Endothelial cell (in vitro differentiated cells): ENCODE results near the gene IFRD2. TPM values are rescaled to one million over a fixed set of nuclear protein-coding genes. Genes with fewer than 3 reads are reported as not detected.

Experiments
- DNase-seq: peaks from one replicate; pipeline ENCODE4 v3.0.0; 2021; ENCODE audit warnings: low spot score
- H3K27ac Mint-ChIP-seq: one replicate; pipeline ENCODE4 v1.8.0; 2021; ENCODE audit warnings: mixed read lengths, inconsistent platforms; ENCODE audit not compliant: unreplicated experiment
- H3K27me3 Mint-ChIP-seq: one replicate; pipeline ENCODE4 v1.8.0; 2021; ENCODE audit warnings: mild to moderate bottlenecking, moderate library complexity, mixed read lengths, inconsistent platforms; ENCODE audit not compliant: unreplicated experiment
- H3K36me3 Mint-ChIP-seq: one replicate; pipeline ENCODE4 v1.8.0; 2021; ENCODE audit warnings: mild to moderate bottlenecking, low read depth, mixed read lengths, inconsistent platforms; ENCODE audit not compliant: unreplicated experiment
- H3K4me1 Mint-ChIP-seq: one replicate; pipeline ENCODE4 v1.8.0; 2021; ENCODE audit warnings: mild to moderate bottlenecking, mixed read lengths, inconsistent platforms; ENCODE audit not compliant: unreplicated experiment
- H3K4me3 Mint-ChIP-seq: one replicate; pipeline ENCODE4 v1.8.0; 2021; ENCODE audit warnings: mild to moderate bottlenecking, mixed read lengths, inconsistent platforms; ENCODE audit not compliant: unreplicated experiment
- H3K9me3 Mint-ChIP-seq: one replicate; pipeline ENCODE4 v1.8.0; 2021; ENCODE audit warnings: mixed read lengths, inconsistent platforms; ENCODE audit not compliant: unreplicated experiment
- CTCF ChIP-seq: fragments of 200-600 bp; sonication (generic); IDR thresholded peaks from one replicate; pipeline ENCODE4 v1.5.0; 2021; ENCODE audit warnings: antibody characterized with exemption; ENCODE audit not compliant: unreplicated experiment
- total RNA-seq: library from RNA; stranded (reverse); fragmentation: NEBNext Ultra II Directional; extraction: Animal tissue kit (Norgen Biotek cat#: 25700); gene quantifications from one replicate; pipeline ENCODE4 v1.2.1, GENCODE V29; 2021; ENCODE audit not compliant: unreplicated experiment

The IFRD2 gene
- total RNA-seq, 1 donor from 2014 or later, result 43.2 TPM

GRCh38 chr3:50339485-50340146, 47.4 kb upstream of the IFRD2 start:
- Mint-ChIP-seq H3K4me1 (peaks cover 27% of the 10 kb centered on the region), H3K4me3 (peak overlapping the region; percentile 76), H3K27ac (no peak overlapping the region), H3K36me3 (peaks cover 10% of the 10 kb centered on the region), H3K27me3 (peaks cover 31% of the 10 kb centered on the region), H3K9me3 (no peaks in the 10 kb centered on the region)
- DNase-seq, result no peak
- no peak for TF ChIP-seq CTCF

- Mint-ChIP-seq H3K36me3 (peaks cover 10% of the 10 kb centered on the region), H3K9me3 (no peaks in the 10 kb centered on the region), H3K27me3 (peaks cover 31% of the 10 kb centered on the region), H3K27ac (peak overlapping the region; percentile 13), H3K4me1 (peaks cover 34% of the 10 kb centered on the region), H3K4me3 (peak overlapping the region; percentile 79)
- no peak for DNase-seq
- no peak for TF ChIP-seq CTCF
Measured at GRCh38 chr3:50338965-50339364, 46.7 kb upstream of the IFRD2 start.

GRCh38 chr3:50337175-50337861, 45.1 kb upstream of the IFRD2 start:
- Mint-ChIP-seq H3K36me3 (peaks cover 10% of the 10 kb centered on the region), H3K4me1 (peaks cover 40% of the 10 kb centered on the region), H3K27ac (peak overlapping the region; percentile 92)

GRCh38 chr3:50336452-50337174, 44.4 kb upstream of the IFRD2 start:
- Mint-ChIP-seq H3K4me3 (peak overlapping the region; percentile 96), H3K4me1 (peaks cover 40% of the 10 kb centered on the region), H3K9me3 (no peaks in the 10 kb centered on the region), H3K36me3 (peaks cover 15% of the 10 kb centered on the region), H3K27ac (peak overlapping the region; percentile 84), H3K27me3 (peaks cover 22% of the 10 kb centered on the region)
- DNase-seq, result no peak
- no peak for TF ChIP-seq CTCF

More at GRCh38 chr3:50337175-50337861, 45.1 kb upstream of the IFRD2 start:
- no peaks in the 10 kb centered on the region for H3K9me3 Mint-ChIP-seq
- peak overlapping the region; percentile 96 for H3K4me3 Mint-ChIP-seq
- H3K27me3 Mint-ChIP-seq, result peaks cover 28% of the 10 kb centered on the region
- TF ChIP-seq CTCF, result no peak
- peak; percentile 98 for DNase-seq
